ENCODE data around the gene RAB5A. TPM values are rescaled to one million over a fixed set of nuclear protein-coding genes. Genes with fewer than 3 reads are reported as not detected.

Gene RAB5A
- 37.6 and 39.5 TPM in 2 replicates for total RNA-seq

DNA sequence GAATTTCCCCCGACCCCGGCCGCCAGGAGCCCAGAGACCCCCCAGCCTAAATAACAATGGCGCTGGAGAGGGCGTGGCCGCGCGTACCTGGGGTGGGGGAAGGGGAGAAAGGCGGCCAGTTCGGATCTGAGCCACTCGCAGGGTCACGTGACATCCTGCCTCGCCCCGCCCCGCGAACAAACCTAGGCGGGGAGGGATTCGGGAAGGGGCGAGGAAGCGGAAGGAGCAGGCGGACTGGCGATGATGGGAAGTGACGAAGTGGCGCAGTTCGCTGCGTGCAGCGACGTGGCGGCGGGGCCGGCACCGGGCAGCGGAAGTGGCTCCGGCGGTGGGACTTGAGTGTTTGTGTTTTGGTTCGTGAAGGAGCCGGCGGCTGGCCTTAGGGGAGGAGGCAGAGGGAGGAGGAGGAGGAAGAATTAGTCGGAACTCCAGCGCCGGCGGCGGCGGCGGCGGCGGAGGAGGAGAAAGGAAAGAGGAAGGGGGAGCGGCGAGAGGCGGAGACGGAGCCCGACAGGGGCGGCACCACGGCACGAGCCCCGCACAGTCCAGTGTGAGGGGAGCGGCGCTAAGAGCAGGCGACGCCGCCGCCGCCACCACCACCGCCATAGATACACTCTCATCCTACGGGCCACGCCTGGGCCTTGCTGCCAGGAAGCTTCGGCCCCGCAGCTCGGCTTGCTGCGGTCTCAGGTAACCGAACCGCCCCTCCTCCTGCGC, at the start of gene RAB5A:
Gene RAB5A (plus strand): TSS at position 266 of the 717 bp plus-strand sequence. CDS start 3,802 bp downstream, outside the sequence.

DNA sequence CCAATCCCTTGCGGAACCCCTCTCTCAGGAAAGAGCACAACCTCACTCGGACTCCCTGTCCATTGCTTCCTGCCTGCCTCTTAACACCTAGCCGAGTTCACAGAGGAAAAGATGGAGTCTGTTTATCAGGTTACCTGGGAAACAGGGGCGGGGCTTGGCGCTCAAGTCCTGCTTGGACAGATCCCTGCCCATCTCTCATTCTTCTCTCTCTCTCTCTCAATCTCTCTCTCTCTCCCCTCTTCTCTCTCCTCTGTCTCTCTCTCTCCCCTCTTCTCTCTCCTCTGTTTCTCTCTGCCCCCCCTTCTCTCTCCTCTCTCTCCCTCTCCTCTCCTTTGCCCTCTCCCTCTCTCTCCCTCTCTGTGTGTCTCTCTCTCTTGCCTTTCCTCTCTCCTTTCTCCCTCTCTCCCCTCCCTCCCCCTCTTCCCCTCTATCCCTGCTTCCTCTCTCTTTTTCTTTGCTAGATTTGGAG, 12.8 kb upstream of the RAB5A start, which contains the start of gene EFHB:
Gene EFHB (minus strand): TSS at position 120 of the 469 bp plus-strand sequence. CDS start 199 bp downstream, outside the sequence.

GRCh38 chr3:20012164-20012563, 65.3 kb downstream of the RAB5A start, which contains the start of gene PP2D1:
PP2D1 (minus strand) TSS chr3:20012264; CDS start chr3:20012072, 192 bp downstream.

Other genes with a start within 250 kb of the RAB5A start
- gene EFHB, start 12.9 kb upstream of the RAB5A start, total RNA-seq = not detected in 2 replicates
- not detected in 2 replicates for gene PP2D1, start 65.2 kb downstream of the RAB5A start, total RNA-seq
- gene KAT2B, start 93.3 kb downstream of the RAB5A start, total RNA-seq = 1.4 and 3.5 TPM in 2 replicates
- 2.7 and 8.8 TPM in 2 replicates for gene SGO1, start 239.1 kb downstream of the RAB5A start, total RNA-seq